GM12878 (cell line): ENCODE data around the gene LRCH4. TPM values are rescaled to one million over a fixed set of nuclear protein-coding genes. Genes with fewer than 3 reads are reported as not detected.

ENCODE experiments used
- ATAC-seq: fragments of 200-7000 bp; cut with Tn5 transposase; 3 replicates; pipeline ENCODE4 v1.9.1; 2020; ENCODE audit warnings: mild to moderate bottlenecking, moderate library complexity
- Bru-seq: library from RNA; stranded (reverse); fragments of 400-500 nt; gene quantifications from one replicate; lab custom pipeline; 2021; lab: Mats Ljungman, UMichigan
- BruChase-seq, 2 experiments: library from RNA; stranded (reverse); fragments of 400-500 nt; gene quantifications; one replicate each; lab custom pipeline; 2021; lab: Mats Ljungman, UMichigan
- BruUV-seq: library from RNA; stranded (reverse); fragments of 400-500 nt; replicated peaks from 2 replicates; lab custom pipeline; 2021; lab: Mats Ljungman, UMichigan
- CTCF ChIA-PET: fragments of 300-600 bp; sonication (Branson Sonifier 250); formaldehyde crosslinking; extraction: SDS; loops from one replicate; lab custom pipeline; 2021; ENCODE audit warnings: inconsistent platforms; lab: Yijun Ruan, JAX
- POLR2A ChIA-PET: fragments of 350-600 bp; formaldehyde crosslinking; extraction: SDS; loops from one replicate; lab custom pipeline; 2021; ENCODE audit warnings: inconsistent platforms; lab: Charles Lee
- RAD21 ChIA-PET: fragments of 300-600 bp; sonication (Branson Sonifier 250); formaldehyde crosslinking; loops from one replicate; lab custom pipeline; 2023; ENCODE audit warnings: antibody characterized with exemption; ENCODE audit not compliant: unreplicated experiment; lab: Charles Lee
- SMC1A ChIA-PET: fragments of 300-600 bp; sonication (Branson Sonifier 250); formaldehyde crosslinking; loops from one replicate; lab custom pipeline; 2023; ENCODE audit not compliant: unreplicated experiment, uncharacterized antibody; lab: Charles Lee
- DNase-seq: peaks from one replicate; pipeline ENCODE4 v3.0.0-alpha.2; 2011; ENCODE audit warnings: low read depth, low spot score
- FAIRE-seq: peaks from 3 replicates; lab custom pipeline; 2011; peaks lifted over from hg19 to GRCh38; lab: Jason Lieb, UNC
- H2AFZ ChIP-seq: 2 replicates; pipeline ENCODE4 v1.6.0; 2011; ENCODE audit warnings: low read depth, low read length, control low read depth; ENCODE audit not compliant: control insufficient read depth
- H3K27ac ChIP-seq: 2 replicates; pipeline ENCODE4 v1.5.1; 2011; ENCODE audit warnings: control low read depth; ENCODE audit not compliant: control insufficient read depth, insufficient read depth
- H3K27me3 ChIP-seq, 2 experiments: replicated peaks in 1 of 2; 2 replicates each; pipeline versions ENCODE4 v1.6.0 to v1.6.1; 2011; ENCODE audit warnings: low read length in 1 of 2; ENCODE audit not compliant: control insufficient read depth in 2 of 2, insufficient read depth in 2 of 2
- H3K36me3 ChIP-seq, 2 experiments: 2 replicates each; pipeline ENCODE4 v1.5.1; 2011; ENCODE audit warnings: low read length in 1 of 2; ENCODE audit not compliant: control insufficient read depth in 2 of 2, insufficient read depth in 2 of 2
- H3K4me1 ChIP-seq: 2 replicates; pipeline ENCODE4 v1.6.1; 2011; ENCODE audit warnings: mild to moderate bottlenecking, low read length, moderate library complexity, mixed read lengths; ENCODE audit not compliant: control insufficient read depth, insufficient read depth
- H3K4me2 ChIP-seq: 2 replicates; pipeline ENCODE4 v1.6.0; 2011; ENCODE audit warnings: control low read depth; ENCODE audit not compliant: control insufficient read depth, insufficient read depth
- H3K4me3 ChIP-seq: fragments of 200-600 bp; sonication (generic); 2 replicates; pipeline ENCODE4 v1.5.1; 2016
- H3K79me2 ChIP-seq: 2 replicates; pipeline ENCODE4 v1.6.0; 2011; ENCODE audit warnings: low read length; ENCODE audit not compliant: control insufficient read depth, insufficient read depth
- H3K9ac ChIP-seq: 2 replicates; pipeline ENCODE4 v1.8.0; 2011; ENCODE audit warnings: low read length, control low read depth, mixed read lengths; ENCODE audit not compliant: control insufficient read depth, insufficient read depth
- H3K9me3 ChIP-seq: replicated peaks from 3 replicates; pipeline ENCODE4 v1.5.1; 2011; ENCODE audit warnings: mild to moderate bottlenecking, low read length; ENCODE audit not compliant: control insufficient read depth, insufficient read depth
- H4K20me1 ChIP-seq: 2 replicates; pipeline ENCODE4 v1.6.0; 2011; ENCODE audit not compliant: control insufficient read depth, insufficient read depth
- CHD1 ChIP-seq: IDR thresholded peaks from 2 replicates; pipeline ENCODE4 v1.6.1; 2012; ENCODE audit warnings: low read depth, low read length, improper control_type of control experiment
- DPF2 ChIP-seq: fragments of 450-650 bp; IDR thresholded peaks from 2 replicates; pipeline ENCODE4 v1.6.1; 2017; ENCODE audit warnings: mild to moderate bottlenecking
- ELK1 ChIP-seq: IDR thresholded peaks from 2 replicates; pipeline ENCODE4 v1.6.1; 2012; ENCODE audit warnings: low read depth, low read length, improper control_type of control experiment
- JUND ChIP-seq: IDR thresholded peaks from 2 replicates; pipeline ENCODE4 v1.6.1; 2012; ENCODE audit warnings: low read depth, mild to moderate bottlenecking, low read length, improper control_type of control experiment, moderate library complexity
- MYC ChIP-seq: IDR thresholded peaks from 2 replicates; pipeline ENCODE4 v1.6.1; 2011; ENCODE audit warnings: mild to moderate bottlenecking, low read length, moderate library complexity, inconsistent platforms; ENCODE audit not compliant: insufficient read depth, insufficient replicate concordance, insufficient read length, severe bottlenecking
- NFYA ChIP-seq: IDR thresholded peaks from 2 replicates; pipeline ENCODE4 v1.6.1; 2011; ENCODE audit warnings: low read depth, mild to moderate bottlenecking, low read length, improper control_type of control experiment, borderline replicate concordance
- NR2F1 ChIP-seq: fragments of 450-650 bp; conservative IDR thresholded peaks from 2 replicates; pipeline ENCODE4 v1.6.1; 2017; ENCODE audit warnings: mild to moderate bottlenecking
- PRDM15 ChIP-seq: fragments of 450-650 bp; formaldehyde crosslinking; IDR thresholded peaks from 2 replicates; pipeline ENCODE4 v1.4.0; 2020; ENCODE audit warnings: mild to moderate bottlenecking, moderate library complexity
- ZNF24 ChIP-seq: fragments of 450-650 bp; IDR thresholded peaks from 2 replicates; pipeline ENCODE4 v1.6.1; 2017; ENCODE audit warnings: antibody characterized with exemption, mild to moderate bottlenecking
- WGBS: methylation state at CpG from one replicate; pipeline ENCODE4 v1.1.6; 2016; ENCODE audit warnings: low lambda C conversion rate; ENCODE audit not compliant: insufficient replicate concordance, insufficient coverage; ENCODE audit errors: missing lambda C conversion rate; 5-methylcytosine and 5-hydroxymethylcytosine counted together
- in situ Hi-C: fragments of 300-500 bp; cut with MboI; formaldehyde crosslinking; loops from 9 replicates; pipeline ENCODE4 v1.14.3; 2018; ENCODE audit warnings: mixed read lengths
- intact Hi-C: fragments of 100-400 bp; cut with micrococcal nuclease; formaldehyde crosslinking; loops from one replicate; pipeline ENCODE4 v1.14.2; 2022; ENCODE audit not compliant: unreplicated experiment
- long read RNA-seq, 2 experiments: library from polyadenylated mRNA; unstranded; transcript quantifications; one replicate each; pipeline ENCODE4 v2.0.0, GENCODE V29; 2019 to 2020
- polyA minus RNA-seq, 3 experiments: library from RNA; depleted of rRNA, polyadenylated mRNA; stranded (reverse); fragments of >200 nt; gene quantifications; 2 replicates each; pipeline ENCODE4 v1.2.3, GENCODE V29; 2011
- polyA plus RNA-seq, 11 experiments: library from polyadenylated mRNA; depleted of rRNA in 4 of 11; unstranded in 6 of 11; stranded (reverse) in 5 of 11; fragments of >200 nt; fragmentation: Nextera tagmentation in 4 of 11; fragmentation: Illumina TruSeq in 1 of 11; extraction: Ambion mirVana in 4 of 11; extraction: Trizol in 1 of 11; gene quantifications; 1 replicate in 1 of 11; 2 replicates in 10 of 11; pipeline versions ENCODE4 v1.2.1 to v1.2.3, GENCODE V29; 2011 to 2016; ENCODE audit warnings: inconsistent platforms in 2 of 11, missing spikeins in 2 of 11, low read depth in 1 of 11
- total RNA-seq, 4 experiments: library from RNA; depleted of rRNA in 3 of 4; stranded (reverse); fragments of >200 nt in 3 of 4; fragmentation: Illumina TruSeq in 1 of 4; extraction: Trizol in 1 of 4; gene quantifications; 2 replicates each; pipeline versions ENCODE4 v1.2.1 to v1.2.3, GENCODE V29; 2013 to 2021
- TF ChIP-seq, protein P1 (sequence below): IDR thresholded peaks from 2 replicates; pipeline ENCODE4 v1.6.1; 2012; ENCODE audit warnings: low read length, inconsistent platforms

Gene LRCH4
- 63.4 and 80.4 TPM in 2 replicates for total RNA-seq (2013; cell fraction: nucleolus; rRNA removed)
- 38.1 and 41.9 TPM in 2 replicates for total RNA-seq (2014; rRNA removed)
- total RNA-seq (2014; rRNA removed; fragmentation: Illumina TruSeq; extraction: Trizol) = 10.9 and 11.9 TPM in 2 replicates
- total RNA-seq (2021) = 82.6 and 96.7 TPM in 2 replicates
- 11.7 TPM for polyA plus RNA-seq (2011; ENCODE audit: low read depth)
- polyA plus RNA-seq (2011; rRNA removed) = 7.6 and 15.4 TPM in 2 replicates
- polyA plus RNA-seq (2011; cell fraction: cytosol; rRNA removed) = 17.3 and 25.9 TPM in 2 replicates
- 141 and 178 TPM in 2 replicates for polyA plus RNA-seq (2011; cell fraction: nucleus; rRNA removed)
- 29.9 and 33.1 TPM in 2 replicates for polyA plus RNA-seq (2012)
- polyA plus RNA-seq (2014; fragmentation: Illumina TruSeq; extraction: Trizol) = 2.7 and 10.8 TPM in 2 replicates
- polyA plus RNA-seq (2014; fragmentation: Nextera tagmentation; extraction: Ambion mirVana) = 1 to 10 TPM in 1 of 2 experiments, under 1 TPM in 1; 0.58 to 1.7 TPM
- polyA plus RNA-seq (2014; rRNA removed) = 68.0 and 84.2 TPM in 2 replicates
- polyA plus RNA-seq (2016; fragmentation: Nextera tagmentation; extraction: Ambion mirVana) = 10 to 100 TPM; 41.4 to 64.0 TPM
- 9.2 and 21.5 TPM in 2 replicates for polyA minus RNA-seq (2011; rRNA and poly(A)+ RNA removed)
- 10.2 and 24.1 TPM in 2 replicates for polyA minus RNA-seq (2011; cell fraction: cytosol; rRNA and poly(A)+ RNA removed)
- polyA minus RNA-seq (2011; cell fraction: nucleus; rRNA and poly(A)+ RNA removed) = 31.4 and 55.1 TPM in 2 replicates
- Bru-seq, nascent RNA = percentile 80 among the genes with signal in this experiment
- percentile 87 among the genes with signal in this experiment for BruChase-seq, experiment 1, labeled RNA remaining after a 6-hour chase
- percentile 79 among the genes with signal in this experiment for BruChase-seq, experiment 2, labeled RNA remaining after a 2-hour chase
- long read RNA-seq, experiment 1, partial matches to known transcripts = 0 of 23 reads
- long read RNA-seq, experiment 1, other reads (novel, unspliced or antisense) = 23 of 23 reads
- long read RNA-seq, experiment 2, partial matches to known transcripts = 2 of 2 reads
- long read RNA-seq, experiment 2, other reads (novel, unspliced or antisense) = 0 of 2 reads

DNA sequence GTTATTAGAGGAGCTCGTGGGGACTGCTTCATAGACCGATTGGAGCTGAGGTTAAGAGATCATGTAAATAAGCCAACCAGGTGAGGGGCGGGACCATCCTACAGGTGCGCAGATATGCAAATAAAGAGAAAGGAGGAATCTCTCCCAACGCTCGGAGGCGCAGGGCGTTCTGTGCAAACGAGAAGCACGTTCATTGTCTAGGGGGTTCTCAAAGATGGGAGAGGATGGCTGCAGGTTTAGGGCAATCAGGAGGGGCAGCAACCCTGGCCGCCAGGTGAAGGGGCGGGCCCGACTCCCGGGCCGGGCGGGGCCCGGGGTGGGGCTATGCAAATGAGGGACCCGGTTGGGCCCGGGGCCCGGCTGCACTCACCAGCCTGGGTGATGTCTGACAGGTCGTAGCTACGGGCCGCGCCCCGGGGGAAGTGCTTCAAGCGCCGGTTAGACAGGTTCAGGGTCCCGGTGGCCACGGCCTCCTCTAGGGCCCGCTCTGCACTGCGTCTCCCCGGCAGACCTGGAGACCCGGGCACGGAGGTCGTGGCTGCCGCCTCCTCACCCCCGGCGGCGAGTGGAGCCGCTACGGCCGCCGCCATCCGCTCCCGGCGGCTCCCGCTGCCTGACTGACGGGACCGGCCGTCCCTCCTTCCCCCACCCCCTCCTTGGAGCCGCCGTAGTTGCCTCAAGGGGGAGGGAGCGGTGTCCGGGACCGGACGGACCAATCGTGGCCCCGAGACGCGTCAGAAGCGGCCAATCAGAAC, at the start of gene LRCH4:
TSS of gene LRCH4 (minus strand) at position 619 of the 755 bp plus-strand sequence. CDS start at position 590, 29 bp downstream.
- BruUV-seq = no TSS peak
- WGBS = 1% methylated on average over 49 of the region's 61 CpGs
- ChIA-PET RAD21 (interaction anchor here (0.8 to 4.2 kb wide), 22 partner anchors 14 to 267 kb away, joined by 3 to 21 read pairs (median 5); partner anchors contain the start of genes AGFG2, GIGYF1, MOSPD3 and POP7), CTCF (interaction anchor here (0.9 to 11.6 kb wide), 19 partner anchors 13 to 607 kb away, joined by 3 to 190 read pairs (median 5); partner anchors contain the start of genes GIGYF1, MOSPD3, POP7 and PPP1R35), SMC1A (interaction anchor here (0.6 to 4.6 kb wide), 16 partner anchors 11 to 136 kb away, joined by 3 to 19 read pairs (median 4); partner anchors contain the start of genes AGFG2, MOSPD3 and POP7), POLR2A (interaction anchor here (0.5 to 4.3 kb wide), 28 partner anchors 10 to 364 kb away, joined by 3 to 47 read pairs (median 6); partner anchors contain the start of genes AGFG2, GNB2, MOSPD3 and POP7)
- DNase-seq (no peak), FAIRE-seq (no peak), ATAC-seq (peak; percentile 42)
- in situ Hi-C loops (no loop called here), intact Hi-C loops (loop anchor here (1.0 kb wide), 1 partner anchor 106 kb away; no protein-coding TSS in a partner anchor)
- Histone ChIP-seq H3K27ac (peak within 1 kb of the TSS; percentile 88), H3K4me3 (peak within 1 kb of the TSS; percentile 83), H3K4me2 (peak within 1 kb of the TSS; percentile 99), H3K9me3 (no peaks in the 10 kb centered on the region), H3K4me1 (peaks cover 24% of the 10 kb centered on the region), H2AFZ (peak within 1 kb of the TSS; percentile 95), H3K79me2 (peaks cover 32% of the 10 kb centered on the region), H3K27me3 (no peaks in the 10 kb centered on the region), H4K20me1 (no peaks in the 10 kb centered on the region), H3K9ac (peak within 1 kb of the TSS; percentile 86), H3K36me3 (peaks cover 4 to 9% of the 10 kb centered on the region in 2 experiments)
- no peak; the same call in 1 of the 2 replicates for TF ChIP-seq CHD1
- peak; percentile 51 for TF ChIP-seq NR2F1
- no peak for TF ChIP-seq JUND
- no peak for TF ChIP-seq MYC
- TF ChIP-seq ZNF24 = no peak
- 0 out of 2 replicates have a peak, but pooled peaks have one; percentile 16 for TF ChIP-seq ELK1
- TF ChIP-seq PRDM15 (CRISPR knock-in tag) = no peak
- TF ChIP-seq DPF2 = no peak; the same call in 1 of the 2 replicates
- TF ChIP-seq, protein P1, sequence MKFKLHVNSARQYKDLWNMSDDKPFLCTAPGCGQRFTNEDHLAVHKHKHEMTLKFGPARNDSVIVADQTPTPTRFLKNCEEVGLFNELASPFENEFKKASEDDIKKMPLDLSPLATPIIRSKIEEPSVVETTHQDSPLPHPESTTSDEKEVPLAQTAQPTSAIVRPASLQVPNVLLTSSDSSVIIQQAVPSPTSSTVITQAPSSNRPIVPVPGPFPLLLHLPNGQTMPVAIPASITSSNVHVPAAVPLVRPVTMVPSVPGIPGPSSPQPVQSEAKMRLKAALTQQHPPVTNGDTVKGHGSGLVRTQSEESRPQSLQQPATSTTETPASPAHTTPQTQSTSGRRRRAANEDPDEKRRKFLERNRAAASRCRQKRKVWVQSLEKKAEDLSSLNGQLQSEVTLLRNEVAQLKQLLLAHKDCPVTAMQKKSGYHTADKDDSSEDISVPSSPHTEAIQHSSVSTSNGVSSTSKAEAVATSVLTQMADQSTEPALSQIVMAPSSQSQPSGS = no peak
- TF ChIP-seq NFYA = no peak
